ENCODE results near the gene AHRR. TPM values are rescaled to one million over a fixed set of nuclear protein-coding genes. Genes with fewer than 3 reads are reported as not detected.

AHRR gene
- total RNA-seq, 1 experiment from 2014 or later: 21.4 TPM

DNA sequence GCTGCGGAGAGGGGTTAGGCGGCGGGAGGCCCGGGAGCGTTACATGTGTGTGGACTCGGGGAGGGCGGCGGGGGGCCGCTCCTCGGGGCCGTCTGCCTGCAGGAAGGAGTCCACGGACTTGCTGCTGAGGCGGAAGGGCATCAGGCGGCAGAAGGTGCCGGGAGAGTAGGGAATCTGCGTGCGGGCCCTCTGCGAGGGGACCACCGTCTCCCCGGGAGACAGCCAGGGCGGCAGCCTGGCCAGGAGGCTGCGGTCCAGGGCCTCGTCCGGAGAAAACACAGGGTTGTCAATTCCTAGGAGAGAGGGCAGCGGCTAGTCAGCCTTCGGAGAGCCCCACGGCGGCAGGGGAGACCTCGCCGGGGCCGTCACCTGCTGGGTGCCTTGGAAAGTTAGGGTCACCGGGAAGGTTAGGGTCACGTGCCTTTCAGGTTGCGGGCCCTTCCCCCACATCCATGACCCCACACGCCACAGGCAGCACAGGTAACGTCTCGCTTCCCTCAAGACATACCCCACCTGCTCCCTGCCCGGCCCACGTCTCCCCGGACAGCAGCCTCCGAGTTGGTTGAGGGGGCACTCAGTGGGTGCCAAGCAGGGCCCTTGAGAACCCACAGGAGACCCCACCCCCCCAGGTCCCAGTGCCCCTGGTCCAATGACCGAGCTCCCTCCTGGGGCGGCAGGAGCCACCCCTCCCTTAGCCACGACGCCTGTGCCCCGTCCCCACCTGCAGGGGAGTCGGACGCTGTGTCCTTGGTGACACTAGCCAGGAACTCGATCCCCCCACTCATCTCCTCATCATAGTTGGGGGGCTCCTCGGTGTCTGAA, 153.5 kb downstream of the AHRR start:
- in situ Hi-C loops (cut with HindIII; ENCODE audit: low pct_unique_long_range_greater_than_20kb, low sequenced_read_pairs): no loop called here

DNA sequence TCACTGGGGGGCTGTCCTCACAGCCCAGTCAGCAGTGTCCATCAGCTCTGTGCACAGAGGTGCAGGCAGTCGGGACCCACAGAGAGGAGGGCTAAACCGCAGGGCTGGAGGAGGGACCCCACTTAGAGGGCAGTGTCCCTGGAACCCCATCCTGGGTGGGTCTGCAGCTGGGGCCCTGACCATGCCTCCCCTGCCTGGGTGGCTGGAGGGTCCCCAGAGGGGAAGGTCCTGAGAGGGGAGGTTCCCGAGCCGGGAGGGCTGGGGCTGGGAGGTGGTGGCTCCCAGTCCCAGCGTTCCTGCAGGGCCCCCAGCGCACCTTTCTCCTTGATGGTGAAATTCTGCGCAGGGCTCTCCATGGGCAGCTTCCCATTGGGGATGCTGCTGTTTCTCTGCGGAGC, 154.2 kb downstream of the AHRR start:
- in situ Hi-C loops (cut with HindIII; ENCODE audit: low pct_unique_long_range_greater_than_20kb, low sequenced_read_pairs): no loop called here
- no peak for DNase-seq (ENCODE audit: low read depth, low spot score)

More for the DNA sequence above, 153.5 kb downstream of the AHRR start:
- no peak for DNase-seq (ENCODE audit: low read depth, low spot score)

DNA sequence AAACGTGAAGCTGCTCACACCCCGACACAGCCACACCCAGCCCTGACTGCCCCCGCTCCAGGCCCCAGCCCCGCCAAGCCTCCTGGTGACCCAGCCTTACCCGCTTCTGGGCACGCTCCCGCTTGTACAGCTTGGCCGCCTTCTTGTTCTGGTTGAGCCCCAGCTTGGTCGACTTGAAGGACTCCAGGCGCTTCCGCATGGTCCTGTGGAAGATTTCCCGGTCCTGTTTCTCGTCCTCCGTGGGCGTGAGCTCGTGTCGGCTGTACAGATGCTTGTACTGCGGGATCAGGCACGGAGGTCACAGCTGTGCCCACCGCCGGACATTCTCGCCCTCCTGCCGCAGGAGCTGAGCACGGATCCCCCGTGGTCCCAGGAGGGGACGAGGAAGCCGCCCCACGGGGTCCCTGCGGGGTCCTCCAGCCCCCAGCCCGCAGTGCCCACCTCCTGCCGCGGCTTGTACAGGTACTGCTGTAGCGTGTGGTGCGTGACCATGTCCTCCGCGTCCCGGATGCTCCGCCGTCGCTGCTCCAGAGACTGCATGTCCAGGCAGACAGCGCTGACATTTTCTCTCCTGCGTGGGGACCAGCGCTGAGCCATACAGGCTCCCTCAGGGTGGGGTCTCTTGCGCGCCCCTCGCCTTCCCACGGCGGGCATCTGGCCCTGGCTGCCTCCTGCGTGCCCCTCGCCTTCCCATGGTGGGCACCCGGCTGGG, 154.7 kb downstream of the AHRR start:
- in situ Hi-C loops (cut with HindIII; ENCODE audit: low pct_unique_long_range_greater_than_20kb, low sequenced_read_pairs): no loop called here
- DNase-seq (ENCODE audit: low read depth, low spot score): no peak

DNA sequence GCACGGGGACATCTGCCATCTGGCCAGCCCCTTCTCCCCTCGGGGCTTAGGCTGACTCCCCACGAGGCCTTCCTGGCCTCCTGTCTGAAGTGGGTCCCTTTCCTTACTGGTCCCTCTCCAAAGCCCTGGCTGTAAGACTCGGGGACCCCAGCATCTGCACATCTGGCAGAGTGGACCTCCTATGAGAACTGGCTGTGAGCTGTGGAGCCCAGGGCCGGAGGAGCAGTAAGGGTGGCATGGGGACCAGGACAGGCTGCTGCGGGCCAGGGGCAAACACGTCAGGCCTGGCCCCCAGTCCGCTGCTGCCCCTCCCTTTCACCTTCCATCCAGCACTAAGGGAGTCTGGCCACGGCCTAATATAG, 155.3 kb downstream of the AHRR start:
- no peak for DNase-seq (ENCODE audit: low read depth, low spot score)
- in situ Hi-C loops (cut with HindIII; ENCODE audit: low pct_unique_long_range_greater_than_20kb, low sequenced_read_pairs): no loop called here

- in situ Hi-C loops (cut with HindIII; ENCODE audit: low pct_unique_long_range_greater_than_20kb, low sequenced_read_pairs): no loop called here
- DNase-seq (ENCODE audit: low read depth, low spot score): no peak
Measured at GRCh38 chr5:477247-477646, 155.7 kb downstream of the AHRR start.

DNA sequence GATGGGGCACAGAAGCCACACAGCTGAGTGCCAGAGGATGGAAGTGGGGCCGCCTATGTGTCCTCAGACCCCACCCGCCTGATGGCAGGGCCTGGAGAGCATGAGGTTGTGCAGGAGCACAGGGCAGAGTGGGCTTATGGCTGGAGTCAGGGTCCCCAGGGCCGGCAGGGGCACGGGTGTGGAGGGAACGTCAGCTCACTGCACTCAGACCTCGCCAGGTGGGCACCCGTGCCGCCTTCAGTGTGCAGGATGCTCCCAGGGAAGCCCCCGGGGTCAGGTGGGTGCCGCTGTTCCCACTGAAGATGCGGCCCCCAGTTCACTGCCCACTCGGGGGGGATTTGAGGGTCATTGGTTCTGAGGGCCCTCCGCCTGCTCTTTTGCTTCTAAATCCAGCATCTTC, 156.4 kb downstream of the AHRR start:
- no peak for DNase-seq (ENCODE audit: low read depth, low spot score)
- in situ Hi-C loops (cut with HindIII; ENCODE audit: low pct_unique_long_range_greater_than_20kb, low sequenced_read_pairs): no loop called here

DNA sequence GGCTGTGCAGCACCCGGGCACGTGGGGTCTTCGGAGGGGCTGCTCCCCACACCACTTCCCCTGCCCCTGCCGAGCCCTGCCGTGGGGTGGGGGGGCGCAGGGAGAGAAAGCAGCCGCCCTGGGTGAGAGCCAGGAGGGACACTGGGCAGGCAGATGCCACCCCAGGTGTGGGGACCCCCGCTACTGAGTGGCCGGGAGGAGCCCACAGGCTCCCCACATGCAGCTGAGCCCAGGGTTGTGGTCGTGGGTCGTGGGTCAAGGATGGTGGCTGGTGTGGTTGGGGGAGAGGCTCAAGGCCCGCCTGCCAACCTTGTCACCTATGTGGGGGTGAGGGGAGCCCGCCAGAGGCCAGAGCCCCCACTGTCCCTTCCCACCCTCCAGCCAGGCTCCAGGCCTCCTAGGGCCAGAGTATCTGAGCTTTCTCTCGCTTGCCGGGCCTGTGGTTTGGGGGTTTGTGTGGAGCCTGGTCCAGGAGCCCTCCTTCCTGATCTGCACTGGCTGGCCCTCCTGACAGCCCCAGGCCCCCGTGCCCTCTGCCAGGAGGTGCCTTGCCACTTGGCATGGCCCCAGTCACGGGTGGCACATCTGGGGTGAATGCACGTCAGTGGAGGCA, 157.0 kb downstream of the AHRR start:
- in situ Hi-C loops (cut with HindIII; ENCODE audit: low pct_unique_long_range_greater_than_20kb, low sequenced_read_pairs): no loop called here
- no peak for DNase-seq (ENCODE audit: low read depth, low spot score)

- DNase-seq (ENCODE audit: low read depth, low spot score): no peak
- in situ Hi-C loops (cut with HindIII; ENCODE audit: low pct_unique_long_range_greater_than_20kb, low sequenced_read_pairs): no loop called here
Measured at GRCh38 chr5:478982-479535, 157.5 kb downstream of the AHRR start.

DNA sequence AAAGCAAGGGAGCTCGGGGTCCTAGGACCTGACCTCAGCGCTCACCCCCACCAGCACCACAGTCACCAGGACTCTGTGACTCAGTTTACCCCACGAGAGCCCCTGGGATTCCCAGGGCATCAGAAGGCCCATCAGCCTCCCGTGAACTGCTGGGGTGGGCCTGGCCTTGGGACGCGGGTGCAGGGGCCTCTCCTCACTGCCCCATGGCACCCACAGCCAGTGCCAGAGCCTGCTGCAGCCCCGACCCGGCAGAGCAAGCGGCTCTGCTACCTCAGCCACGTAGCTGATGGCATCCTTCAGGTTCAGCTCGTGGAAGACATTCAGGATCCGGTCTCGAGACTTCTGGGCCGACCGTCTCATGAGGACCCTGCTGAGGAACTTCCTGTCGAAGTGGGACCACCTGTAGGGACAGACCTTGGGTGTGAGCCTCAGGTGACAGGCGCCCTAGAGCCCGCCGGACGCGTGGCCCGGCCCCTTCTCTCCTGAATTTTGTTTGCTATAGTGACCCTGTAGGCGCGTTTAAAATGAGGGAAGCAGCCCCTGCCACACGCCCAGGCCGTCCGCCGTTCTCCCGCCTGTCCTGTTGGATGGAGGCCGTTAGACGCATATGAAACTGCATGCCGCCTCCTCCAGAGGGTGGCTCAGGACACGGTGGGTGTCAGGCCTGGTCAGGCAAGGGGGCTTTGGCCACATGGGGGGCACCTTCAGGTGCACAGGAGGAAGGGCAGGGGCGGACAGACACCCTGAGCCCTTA, 158.2 kb downstream of the AHRR start:
- in situ Hi-C loops (cut with HindIII; ENCODE audit: low pct_unique_long_range_greater_than_20kb, low sequenced_read_pairs): no loop called here
- DNase-seq (ENCODE audit: low read depth, low spot score): no peak

DNA sequence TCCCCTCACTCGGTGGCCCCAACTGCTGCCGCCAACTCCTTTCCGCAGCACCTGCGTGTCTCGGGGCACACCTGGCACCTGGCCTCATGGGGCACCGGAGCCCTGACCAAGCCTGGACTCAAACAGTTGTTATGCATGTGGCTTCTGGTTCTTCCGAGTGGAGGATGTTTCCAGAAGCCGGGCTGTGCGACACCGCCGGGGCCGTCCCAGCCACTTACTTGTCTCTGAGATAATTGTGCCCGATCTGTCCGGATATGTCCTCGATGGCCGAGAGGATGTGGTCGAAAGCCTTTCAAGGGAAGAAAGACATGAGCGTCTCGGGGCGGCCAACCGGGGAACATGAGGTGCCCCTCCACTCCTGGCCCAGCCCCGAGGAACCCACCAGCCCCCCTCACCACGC, 159.8 kb downstream of the AHRR start:
- in situ Hi-C loops (cut with HindIII; ENCODE audit: low pct_unique_long_range_greater_than_20kb, low sequenced_read_pairs): no loop called here
- DNase-seq (ENCODE audit: low read depth, low spot score): no peak

- in situ Hi-C loops (cut with HindIII; ENCODE audit: low pct_unique_long_range_greater_than_20kb, low sequenced_read_pairs): no loop called here
- no peak for DNase-seq (ENCODE audit: low read depth, low spot score)
Measured at GRCh38 chr5:482021-482420, 160.5 kb downstream of the AHRR start.

DNA sequence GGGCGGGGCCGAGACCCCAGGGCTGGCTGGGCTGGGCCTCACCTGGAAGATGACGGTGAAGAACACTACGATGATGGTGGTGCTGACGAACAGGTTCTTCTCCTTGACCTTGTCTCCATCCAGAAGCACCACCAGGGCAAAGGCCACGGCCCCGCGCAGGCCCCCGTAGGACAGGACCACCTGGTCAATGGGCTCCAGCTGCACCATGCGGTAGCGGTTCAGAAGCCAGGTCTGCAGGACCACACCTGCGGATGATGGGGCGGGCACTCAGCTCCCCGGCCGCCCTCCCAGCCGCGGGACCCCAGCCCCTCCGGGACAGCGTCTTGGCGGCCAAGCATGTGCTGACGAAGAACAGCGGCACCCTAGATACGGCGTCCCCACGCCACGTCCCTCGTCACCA, 161.0 kb downstream of the AHRR start:
- no peak for DNase-seq (ENCODE audit: low read depth, low spot score)
- in situ Hi-C loops (cut with HindIII; ENCODE audit: low pct_unique_long_range_greater_than_20kb, low sequenced_read_pairs): no loop called here

DNA sequence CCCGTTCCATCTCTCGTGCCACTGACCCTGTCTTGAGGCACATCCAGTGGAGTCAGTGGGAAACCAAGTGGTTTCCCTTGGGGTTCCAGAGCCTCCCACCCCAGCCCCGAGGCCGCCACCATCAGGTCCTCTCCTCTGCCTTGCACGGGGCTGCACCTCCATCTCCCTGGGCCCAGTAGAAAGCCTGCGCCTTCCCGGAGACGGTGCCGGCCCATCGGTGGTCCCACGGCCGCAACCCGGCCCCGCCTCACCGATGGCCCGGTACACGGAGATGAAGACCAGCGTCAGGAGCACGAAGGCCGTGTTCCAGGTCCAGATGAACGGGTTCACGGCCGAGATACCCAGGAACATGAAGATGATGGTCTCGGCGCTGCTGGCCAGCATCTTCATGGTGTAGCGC, 161.5 kb downstream of the AHRR start:
- in situ Hi-C loops (cut with HindIII; ENCODE audit: low pct_unique_long_range_greater_than_20kb, low sequenced_read_pairs): no loop called here
- no peak for DNase-seq (ENCODE audit: low read depth, low spot score)

DNA sequence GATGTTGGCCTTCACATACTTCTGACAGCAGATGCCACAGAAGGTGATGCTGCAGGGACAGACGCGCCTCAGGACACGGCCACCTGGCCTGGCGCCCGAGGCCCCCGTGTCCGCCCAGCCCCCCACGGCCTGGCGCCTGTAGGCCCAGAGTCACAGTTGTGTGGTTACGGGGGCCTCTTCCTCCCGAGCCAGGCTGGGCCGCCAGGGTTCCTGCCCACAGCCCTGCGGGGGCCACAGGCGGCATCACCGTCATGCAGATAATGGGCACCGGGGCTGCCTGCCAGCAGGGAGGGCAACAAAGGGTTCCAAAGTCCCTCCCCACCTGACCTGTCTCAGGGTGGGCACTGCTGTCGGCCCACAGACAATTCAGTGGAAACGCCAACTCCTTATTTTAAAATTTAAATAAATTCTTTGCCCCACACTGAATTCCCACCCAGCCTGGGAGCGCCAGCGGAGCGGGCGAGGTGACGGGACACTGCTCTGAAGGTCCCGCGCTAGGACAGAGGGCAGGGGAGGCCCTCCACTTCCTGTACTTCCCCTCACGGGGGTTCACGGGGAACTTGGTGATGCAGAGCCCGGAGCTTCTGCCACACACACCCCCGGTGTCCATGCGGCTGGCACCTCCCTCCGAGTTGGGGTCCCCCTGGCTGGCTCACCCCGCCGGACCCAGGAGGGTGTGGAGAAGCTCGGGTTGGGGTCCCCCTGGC, 162.1 kb downstream of the AHRR start:
- DNase-seq (ENCODE audit: low read depth, low spot score): no peak
- in situ Hi-C loops (cut with HindIII; ENCODE audit: low pct_unique_long_range_greater_than_20kb, low sequenced_read_pairs): no loop called here

DNA sequence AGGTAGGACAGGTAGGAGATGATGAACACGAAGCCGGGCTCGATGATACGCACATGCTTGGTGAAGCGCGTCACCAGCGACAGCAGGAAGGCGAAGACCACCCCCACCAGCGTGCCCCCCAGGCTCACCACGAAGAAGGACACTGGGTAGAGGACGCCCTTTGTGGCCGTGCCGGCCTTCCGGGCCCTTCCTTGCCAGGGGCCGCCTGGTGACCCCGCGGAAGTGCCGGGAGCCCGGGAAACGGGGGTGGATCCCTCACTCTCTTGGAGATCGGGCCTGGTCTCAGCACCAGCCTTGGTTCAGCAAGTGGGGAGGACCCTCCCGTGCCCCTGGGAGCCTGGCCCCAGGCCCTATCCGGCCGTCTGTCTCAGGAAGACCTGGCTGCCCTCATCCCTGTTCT, 163.0 kb downstream of the AHRR start:
- in situ Hi-C loops (cut with HindIII; ENCODE audit: low pct_unique_long_range_greater_than_20kb, low sequenced_read_pairs): no loop called here
- DNase-seq (ENCODE audit: low read depth, low spot score): no peak

DNA sequence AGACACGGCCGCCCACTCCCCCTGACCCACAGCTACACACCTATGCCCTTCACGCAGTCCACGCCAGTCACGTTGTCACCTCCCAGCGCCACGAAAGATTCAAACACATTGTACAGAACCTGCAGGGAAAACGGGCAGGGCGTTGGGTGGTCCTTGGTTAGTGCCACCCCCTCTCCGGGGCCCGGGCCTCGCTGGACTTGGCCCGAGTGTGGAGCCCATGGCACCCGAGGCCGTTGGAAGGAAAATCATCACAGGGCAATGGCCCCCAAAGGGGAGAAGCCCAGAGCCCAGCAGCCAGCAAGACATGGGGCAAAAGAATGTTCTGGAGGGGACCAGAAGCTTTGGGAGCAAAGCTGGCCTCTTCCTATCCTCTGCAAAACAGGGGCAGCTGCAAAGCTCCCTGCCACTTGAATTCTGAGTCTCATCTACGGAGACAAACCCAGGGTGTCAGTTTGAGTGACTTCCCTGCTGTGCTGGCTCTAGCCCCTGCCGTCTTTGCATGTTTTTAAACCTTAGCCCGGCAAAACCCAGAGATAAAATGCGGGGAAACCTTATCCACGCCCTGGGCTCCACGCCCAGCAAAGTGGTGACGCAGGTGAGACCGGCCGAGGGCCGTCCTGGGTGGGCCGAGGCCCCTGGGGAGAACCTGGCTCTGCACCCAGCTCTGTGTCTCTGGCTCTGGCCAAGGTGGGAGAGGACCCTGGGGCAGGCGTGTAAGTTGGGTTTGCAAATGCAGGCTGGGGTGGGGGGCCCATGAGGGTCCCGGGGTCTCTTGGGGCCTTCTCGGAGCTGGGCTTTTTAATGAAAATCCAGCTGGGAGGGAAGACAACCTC, 163.8 kb downstream of the AHRR start:
- no peak for DNase-seq (ENCODE audit: low read depth, low spot score)
- in situ Hi-C loops (cut with HindIII; ENCODE audit: low pct_unique_long_range_greater_than_20kb, low sequenced_read_pairs): no loop called here
